ENCODE results near the gene MAGEB6B. TPM values are rescaled to one million over a fixed set of nuclear protein-coding genes. Genes with fewer than 3 reads are reported as not detected.

The MAGEB6B gene
- total RNA-seq, result not detected

GRCh38 chrX:26160301-26160700, at the start of gene MAGEB6B:
Gene MAGEB6B (plus strand): TSS chrX:26160601. CDS start chrX:26160601, 0 bp downstream.

GRCh38 chrX:26138274-26138673, 22.1 kb upstream of the MAGEB6B start, which contains the start of gene MAGEB18:
Gene MAGEB18 (plus strand): TSS chrX:26138343. CDS start chrX:26138986, 643 bp downstream.

GRCh38 chrX:26192204-26192603, 31.8 kb downstream of the MAGEB6B start, which contains the start of gene MAGEB6:
Gene MAGEB6 (plus strand): TSS chrX:26192440. CDS start chrX:26193847, 1,407 bp downstream.

Other genes starting within 250 kb of the MAGEB6B start
- not detected for gene MAGEB18, start 22.3 kb upstream of the MAGEB6B start, total RNA-seq
- gene MAGEB6, start 31.8 kb downstream of the MAGEB6B start, total RNA-seq, result not detected
- gene MAGEB5, start 55.6 kb downstream of the MAGEB6B start, total RNA-seq, result not detected

Measured in melanocyte of skin (primary cell).